Bone marrow (tissue), 2 donors: ENCODE measurements around the gene OSBPL5.

Experiments
- DNase-seq, 2 donors: peaks; one replicate each; lab custom pipeline; 2025; lab: John Stamatoyannopoulos, UW

OSBPL5 gene

GRCh38 chr11:3148255-3148989 lies 16.7 kb downstream of the OSBPL5 start:
- DNase-seq, result no peak

DNA sequence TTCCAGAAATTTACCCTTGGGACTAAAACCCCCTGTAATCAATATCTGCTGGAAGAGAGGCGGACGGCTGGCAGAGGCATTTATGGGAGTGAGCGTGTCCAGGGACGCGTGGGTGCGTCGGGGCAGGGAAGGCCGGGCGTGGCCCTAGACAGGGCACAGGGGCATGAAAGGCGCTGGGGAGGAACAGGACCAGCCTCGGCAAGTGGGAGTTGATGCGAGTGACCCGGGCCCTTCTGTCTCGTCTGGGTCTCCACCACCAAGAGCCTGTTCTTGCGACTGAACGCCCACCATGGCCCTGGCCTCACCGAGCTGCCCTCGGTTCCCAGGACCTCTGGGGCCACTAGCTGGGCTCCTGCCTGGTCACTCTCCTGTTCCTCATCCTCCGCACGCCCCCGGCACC lies 17.5 kb downstream of the OSBPL5 start:
- DNase-seq, result no peak

GRCh38 chr11:3147257-3147619 lies 17.9 kb downstream of the OSBPL5 start:
- DNase-seq, result no peak

GRCh38 chr11:3146612-3147256 lies 18.4 kb downstream of the OSBPL5 start:
- no peak for DNase-seq

GRCh38 chr11:3145206-3145520 lies 19.9 kb downstream of the OSBPL5 start:
- no peak for DNase-seq

DNA sequence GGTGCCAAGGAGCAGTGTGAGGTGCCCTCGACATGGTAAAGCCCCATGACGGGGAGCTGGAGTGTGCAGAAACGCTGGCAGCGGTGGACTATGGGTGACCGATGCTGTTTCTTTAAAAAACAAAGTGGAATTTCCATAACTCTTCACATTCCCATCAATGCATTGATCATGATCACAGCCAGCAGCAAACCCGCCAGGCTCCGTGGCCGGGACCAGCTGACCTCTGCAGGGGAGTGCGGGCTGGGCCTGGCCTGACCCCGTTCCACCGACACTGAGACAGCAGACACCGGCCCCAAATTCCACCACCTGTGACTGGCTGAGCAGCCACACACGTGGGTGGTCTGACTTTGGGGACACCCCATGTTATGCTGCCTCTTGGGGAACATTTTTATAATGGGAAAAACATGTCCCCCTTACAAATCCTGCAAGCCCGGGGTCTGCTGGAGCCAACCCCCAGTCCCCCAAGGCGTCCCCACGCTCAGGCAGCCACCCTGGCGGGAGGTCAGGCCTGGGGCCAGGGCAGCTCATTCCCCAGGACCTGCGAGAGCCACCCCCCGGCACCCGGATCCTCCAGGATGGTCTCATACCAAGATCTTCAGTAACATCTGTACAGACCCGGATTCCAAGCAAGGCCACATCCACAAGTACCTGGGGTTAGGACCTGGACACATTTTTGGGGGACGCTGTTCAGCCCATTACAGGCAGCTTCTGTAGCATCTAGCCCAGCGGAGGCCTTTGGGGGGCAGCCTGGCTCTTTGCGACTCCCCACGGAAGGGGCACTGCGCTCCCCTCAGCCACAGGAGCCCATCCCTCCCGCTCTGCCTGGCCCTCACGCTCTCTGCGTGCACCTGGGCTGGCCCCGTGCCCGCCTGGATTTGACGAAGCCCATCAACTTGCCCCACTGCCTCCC lies 20.6 kb downstream of the OSBPL5 start:
- no peak for DNase-seq

- DNase-seq, result no peak
Measured at GRCh38 chr11:3143136-3143880, 21.8 kb downstream of the OSBPL5 start.

GRCh38 chr11:3140291-3140603 lies 24.9 kb downstream of the OSBPL5 start:
- DNase-seq, result no peak

GRCh38 chr11:3139481-3140290 lies 25.4 kb downstream of the OSBPL5 start:
- DNase-seq, result no peak

- DNase-seq, result no peak
Measured at GRCh38 chr11:3139086-3139440, 26.0 kb downstream of the OSBPL5 start.

DNA sequence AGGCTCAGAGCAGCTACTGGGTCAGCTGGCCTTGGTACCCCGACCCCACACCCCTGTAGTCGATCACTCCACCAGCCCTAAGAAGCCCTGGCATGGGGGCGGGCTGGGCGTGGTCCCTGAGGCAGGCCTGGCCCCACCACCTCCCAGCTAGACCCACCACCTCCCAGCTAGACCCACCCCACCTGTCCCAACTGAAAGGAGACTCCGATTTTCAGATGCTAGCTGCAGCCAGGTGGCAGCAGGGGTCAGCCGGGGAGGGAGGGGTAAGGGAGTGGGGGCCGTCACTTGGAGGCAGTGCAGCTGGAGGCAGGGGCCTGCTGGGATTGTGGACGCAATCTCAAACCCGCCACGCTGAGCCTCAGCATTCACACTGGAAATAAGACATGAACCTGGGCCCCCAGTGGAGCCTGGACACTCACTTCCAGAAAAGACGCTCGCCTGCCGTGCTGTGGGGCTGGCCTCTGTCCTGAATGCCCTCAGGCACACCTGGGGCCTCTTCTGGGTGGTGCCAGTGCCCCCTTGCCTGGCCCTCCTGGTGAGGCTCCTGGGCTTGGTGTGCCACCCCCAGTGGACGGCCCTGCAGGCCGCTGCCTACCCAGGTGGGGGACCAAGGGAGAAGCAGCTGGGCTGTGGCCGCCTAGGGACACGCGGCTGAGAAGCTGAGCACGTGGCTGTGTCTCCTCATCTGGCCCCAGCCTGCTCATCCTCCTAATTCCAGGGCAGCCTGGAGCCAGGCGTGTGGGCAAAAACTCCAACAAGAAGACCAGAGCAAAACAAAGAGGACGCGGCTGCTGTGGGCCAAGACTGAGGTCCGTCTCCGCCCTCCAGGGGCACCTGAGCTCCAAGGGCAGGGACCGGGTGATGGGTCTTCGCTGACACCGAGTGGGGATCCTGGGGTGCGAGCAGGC lies 26.7 kb downstream of the OSBPL5 start:
- no peak for DNase-seq

DNA sequence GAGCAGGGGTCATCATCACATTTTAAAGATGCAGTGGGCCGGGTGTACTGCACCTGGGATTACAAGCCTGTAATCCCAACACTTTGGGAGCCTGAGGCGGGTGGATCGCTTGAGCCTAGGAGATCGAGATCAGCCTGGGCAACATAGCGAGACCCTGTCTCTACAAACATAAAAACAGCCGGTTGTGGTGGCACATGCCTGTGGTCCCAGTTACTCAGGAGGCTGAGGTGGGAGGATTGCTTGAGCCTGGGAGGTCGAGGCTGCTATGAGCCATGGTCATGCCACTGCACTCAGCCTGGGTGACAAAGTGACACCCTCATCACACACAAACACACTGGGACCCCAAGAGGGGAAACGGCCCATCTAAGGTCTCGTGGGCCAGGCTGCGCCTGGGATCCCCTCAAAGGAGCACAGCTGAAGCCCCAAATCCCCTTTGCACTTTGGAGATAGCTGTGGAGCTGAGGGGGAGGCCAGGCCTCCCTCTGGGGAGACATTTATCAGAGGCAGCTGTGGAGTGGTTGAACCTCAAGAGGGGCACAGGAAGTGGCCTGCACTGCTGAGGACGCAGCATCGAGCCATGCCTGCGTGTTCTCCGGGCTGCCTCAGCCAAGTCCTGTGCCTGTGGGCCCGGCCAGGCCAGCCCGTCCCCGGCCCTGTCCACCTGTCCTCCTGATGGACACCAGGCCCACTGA lies 27.5 kb downstream of the OSBPL5 start:
- no peak for DNase-seq

DNA sequence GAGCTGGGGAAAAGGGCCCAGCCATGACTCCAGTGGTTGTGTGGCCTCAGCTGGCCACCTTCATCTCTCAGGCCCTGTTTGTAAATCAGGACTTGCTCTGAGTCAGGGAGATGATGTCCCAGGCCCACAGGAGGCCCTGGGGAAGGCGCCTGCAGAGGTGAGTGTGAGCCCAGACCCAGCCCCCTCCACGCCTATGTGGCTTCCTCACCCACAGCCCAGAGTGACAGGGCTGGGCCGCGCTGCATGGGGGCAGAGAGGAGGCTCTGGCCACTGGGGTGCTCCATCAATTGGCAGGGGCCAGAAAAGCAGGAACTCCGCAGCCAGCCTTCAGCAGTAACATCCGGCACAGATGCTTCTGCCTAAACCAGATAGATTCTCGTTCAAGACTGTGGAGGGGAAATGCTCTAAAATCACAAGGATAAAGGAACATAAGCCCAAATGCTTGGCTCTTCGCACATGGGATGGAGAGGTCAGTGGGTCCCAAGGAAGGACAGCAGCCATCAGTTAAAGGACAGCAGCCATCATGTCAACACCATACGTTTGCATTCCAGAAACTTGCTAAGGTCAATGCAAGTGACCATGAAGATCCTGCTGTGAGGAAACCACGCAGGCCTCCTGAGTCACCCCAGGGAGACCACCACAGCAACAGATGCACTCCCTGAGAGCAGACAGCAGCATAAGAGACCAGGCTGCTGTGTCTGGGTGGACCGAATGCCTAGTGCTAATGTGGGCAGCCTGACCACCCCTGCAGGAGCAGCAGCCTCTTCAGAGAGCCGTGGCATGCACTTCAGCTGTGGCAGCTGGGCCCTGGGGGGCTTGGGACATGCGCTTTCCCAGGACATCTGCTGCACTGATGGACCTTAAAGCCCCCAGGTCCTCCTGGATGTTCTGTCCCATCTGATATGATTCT lies 28.3 kb downstream of the OSBPL5 start:
- peak in 1 of 2 donors; percentile 63 for DNase-seq

DNA sequence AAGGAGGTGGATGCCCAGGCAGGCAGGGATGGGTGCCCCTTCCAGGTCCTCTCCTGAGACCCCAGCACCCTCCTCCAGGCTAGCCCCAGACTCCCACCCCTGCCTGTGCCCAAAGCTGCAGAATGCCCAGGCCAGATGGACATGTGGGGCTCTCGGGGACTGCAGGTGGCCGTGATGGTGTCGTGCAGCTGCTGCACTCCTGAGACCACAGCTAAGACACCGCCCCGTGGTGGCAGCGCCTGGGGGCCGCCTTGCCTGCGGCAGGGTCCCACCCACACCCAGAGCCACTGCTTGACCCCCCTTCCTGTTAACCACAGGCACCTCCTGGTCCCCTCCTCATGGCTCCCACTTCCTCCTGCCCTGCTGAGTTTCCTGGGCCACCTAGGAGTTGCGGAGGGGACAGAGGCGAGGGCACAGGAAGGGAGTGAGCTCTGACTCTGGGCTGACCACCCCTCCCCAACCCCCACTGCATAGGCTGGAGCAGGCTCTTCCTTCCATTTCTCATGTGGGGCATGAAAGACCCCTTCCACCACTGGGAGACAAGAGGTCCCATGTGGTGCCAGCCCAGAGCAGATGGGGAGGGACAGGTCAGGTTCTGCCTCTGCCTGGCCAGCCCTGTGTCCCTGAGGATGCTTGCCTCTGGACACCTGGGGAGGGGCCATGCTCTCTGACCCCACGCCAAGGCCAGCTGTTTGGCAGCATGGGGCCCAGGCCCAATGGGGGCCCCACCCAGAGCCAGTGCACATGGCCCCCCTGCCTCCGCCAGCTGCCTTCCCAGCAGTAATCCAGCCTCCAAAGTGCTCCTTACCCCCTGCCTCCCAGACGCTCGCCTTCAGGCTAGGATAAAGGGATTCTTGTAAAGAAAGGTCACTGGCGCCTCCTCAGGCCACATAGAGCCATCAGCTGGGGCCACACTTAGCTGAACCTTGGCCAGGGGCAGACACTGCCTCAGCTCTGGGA lies 29.3 kb downstream of the OSBPL5 start:
- no peak for DNase-seq

DNA sequence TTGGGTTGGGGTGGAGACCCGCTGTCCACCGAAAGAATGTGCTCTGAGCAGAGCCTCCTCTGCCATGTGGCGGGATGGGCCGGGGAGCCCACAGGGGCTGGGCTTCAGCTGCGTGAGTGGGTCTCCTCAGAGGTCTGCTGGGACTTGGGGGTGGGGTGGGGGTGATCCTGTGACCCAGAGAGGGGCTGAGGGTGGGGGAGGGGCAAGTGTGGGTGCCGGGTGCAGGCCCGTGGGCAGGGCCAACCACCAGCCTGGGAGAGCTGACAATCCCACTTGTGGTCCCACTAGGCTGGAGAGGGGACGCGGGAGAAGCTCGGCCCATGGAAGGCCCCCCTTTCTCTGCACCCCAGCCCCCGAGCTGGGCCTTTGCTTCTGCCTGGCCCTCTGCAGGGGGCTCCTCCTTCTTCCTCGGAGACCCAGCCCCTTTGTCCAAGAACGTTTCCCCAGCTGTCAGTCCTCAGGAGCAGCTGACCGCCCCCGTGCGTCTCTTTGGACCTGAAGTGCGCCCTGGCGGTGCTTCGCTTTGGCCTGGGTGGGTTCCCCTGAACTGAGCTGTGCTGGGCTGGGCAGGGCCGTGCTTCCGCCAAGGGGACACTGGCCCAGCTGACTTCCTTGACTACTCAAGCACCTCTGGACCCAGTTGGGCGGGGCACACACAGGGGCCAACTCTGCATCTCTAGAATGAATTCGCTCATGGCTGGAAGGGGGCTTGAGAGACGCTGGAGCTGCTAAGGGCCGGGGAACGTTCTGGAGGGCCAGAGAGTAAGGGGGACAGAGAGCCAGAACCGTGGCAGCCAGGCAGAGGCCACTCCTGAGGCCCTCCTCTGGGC lies 30.2 kb downstream of the OSBPL5 start:
- DNase-seq, result no peak

DNA sequence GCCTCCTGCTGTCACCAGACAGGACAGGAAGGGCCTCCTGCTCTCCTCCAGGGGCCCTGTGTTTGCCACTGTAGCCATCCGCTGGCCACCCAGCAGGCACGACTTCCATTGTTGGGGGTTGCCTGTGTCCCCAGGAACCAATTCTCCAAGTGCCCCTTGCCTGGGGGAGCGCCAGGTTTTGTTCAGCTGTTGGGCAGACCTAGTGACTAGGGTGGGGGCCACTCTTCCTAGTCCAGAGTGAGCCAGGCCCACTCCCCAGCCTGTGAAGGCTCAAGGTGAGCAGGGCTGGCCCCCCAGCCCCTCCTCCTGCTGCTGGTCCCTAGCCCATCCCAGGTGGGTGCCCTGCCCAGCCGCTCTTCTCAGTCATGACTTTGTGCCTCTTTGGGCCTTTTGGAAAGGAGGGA lies 30.9 kb downstream of the OSBPL5 start:
- no peak for DNase-seq
